Duodenal mucosa (tissue), 2 donors: ENCODE measurements around the gene SMARCAL1.

ENCODE experiments used
- H3K27ac ChIP-seq: one replicate; pipeline ENCODE4 v1.7.0; 2013; ENCODE audit warnings: low read depth, low read length
- H3K27me3 ChIP-seq, 2 donors: one replicate each; pipeline ENCODE4 v1.7.0; 2013; ENCODE audit warnings: low read length in 2 of 2, control low read depth in 1 of 2; ENCODE audit not compliant: insufficient read depth in 2 of 2, control insufficient read depth in 1 of 2
- H3K36me3 ChIP-seq, 2 donors: one replicate each; pipeline ENCODE4 v1.7.0; 2013; ENCODE audit warnings: low read length in 2 of 2, control low read depth in 1 of 2; ENCODE audit not compliant: insufficient read depth in 2 of 2, control insufficient read depth in 1 of 2
- H3K4me1 ChIP-seq, 2 donors: one replicate each; pipeline ENCODE4 v1.7.0; 2013; ENCODE audit warnings: low read length in 2 of 2, control low read depth in 1 of 2; ENCODE audit not compliant: insufficient read depth in 2 of 2, control insufficient read depth in 1 of 2
- H3K4me3 ChIP-seq, 2 donors: one replicate each; pipeline ENCODE4 v1.7.0; 2013; ENCODE audit warnings: low read length in 2 of 2, low read depth in 1 of 2
- H3K9ac ChIP-seq, 2 donors: one replicate each; pipeline ENCODE4 v1.7.0; 2013; ENCODE audit warnings: low read length in 2 of 2, low read depth in 1 of 2
- H3K9me3 ChIP-seq, 2 donors: one replicate each; pipeline ENCODE4 v1.7.0; 2013; ENCODE audit warnings: low read length in 2 of 2, control low read depth in 1 of 2; ENCODE audit not compliant: control insufficient read depth in 1 of 2

The SMARCAL1 gene

GRCh38 chr2:216426938-216427337 is 14.7 kb downstream of the SMARCAL1 start:
- Histone ChIP-seq H3K4me1 (no peaks in the 10 kb centered on the region), H3K9ac (no peak overlapping the region), H3K9me3 (peaks cover 4 to 6% of the 10 kb centered on the region in 2 donors), H3K36me3 (peaks cover 43 to 71% of the 10 kb centered on the region in 2 donors), H3K4me3 (no peak overlapping the region), H3K27me3 (no peaks in the 10 kb centered on the region), H3K27ac (no peak overlapping the region)

GRCh38 chr2:216428618-216429350 is 16.5 kb downstream of the SMARCAL1 start:
- Histone ChIP-seq H3K27ac (no peak overlapping the region), H3K4me1 (no peaks in the 10 kb centered on the region), H3K9ac (no peak overlapping the region), H3K4me3 (no peak overlapping the region), H3K36me3 (peaks cover 34 to 72% of the 10 kb centered on the region in 2 donors), H3K9me3 (peaks cover 4 to 6% of the 10 kb centered on the region in 2 donors), H3K27me3 (no peaks in the 10 kb centered on the region)

- no peaks in the 10 kb centered on the region for H3K4me1 ChIP-seq
- H3K9ac ChIP-seq: no peak overlapping the region
- no peak overlapping the region for H3K27ac ChIP-seq
- peaks cover 28 to 72% of the 10 kb centered on the region in 2 donors for H3K36me3 ChIP-seq
- H3K4me3 ChIP-seq: no peak overlapping the region
- H3K9me3 ChIP-seq: peaks cover 4 to 6% of the 10 kb centered on the region in 2 donors
- no peaks in the 10 kb centered on the region for H3K27me3 ChIP-seq
Observed at GRCh38 chr2:216429428-216429827, 17.1 kb downstream of the SMARCAL1 start.

- no peak overlapping the region for H3K9ac ChIP-seq
- H3K36me3 ChIP-seq: peaks cover 21 to 65% of the 10 kb centered on the region in 2 donors
- no peak overlapping the region for H3K4me3 ChIP-seq
- H3K27ac ChIP-seq: no peak overlapping the region
- no peaks in the 10 kb centered on the region for H3K9me3 ChIP-seq
- H3K4me1 ChIP-seq: no peaks in the 10 kb centered on the region
- no peaks in the 10 kb centered on the region for H3K27me3 ChIP-seq
Observed at GRCh38 chr2:216430811-216431530, 18.7 kb downstream of the SMARCAL1 start.

GRCh38 chr2:216431531-216431856 is 19.2 kb downstream of the SMARCAL1 start:
- Histone ChIP-seq H3K4me1 (no peaks in the 10 kb centered on the region), H3K9me3 (no peaks in the 10 kb centered on the region), H3K27me3 (no peaks in the 10 kb centered on the region), H3K4me3 (no peak overlapping the region), H3K36me3 (peaks cover 21 to 70% of the 10 kb centered on the region in 2 donors), H3K27ac (no peak overlapping the region), H3K9ac (no peak overlapping the region)

- H3K4me3 ChIP-seq: no peak overlapping the region
- H3K36me3 ChIP-seq: peaks cover 23 to 74% of the 10 kb centered on the region in 2 donors
- no peaks in the 10 kb centered on the region for H3K9me3 ChIP-seq
- H3K9ac ChIP-seq: no peak overlapping the region
- H3K27ac ChIP-seq: no peak overlapping the region
- H3K4me1 ChIP-seq: no peaks in the 10 kb centered on the region
- H3K27me3 ChIP-seq: no peaks in the 10 kb centered on the region
Observed at GRCh38 chr2:216436383-216436782, 24.1 kb downstream of the SMARCAL1 start.

- no peaks in the 10 kb centered on the region for H3K4me1 ChIP-seq
- peaks cover 18 to 49% of the 10 kb centered on the region in 2 donors for H3K36me3 ChIP-seq
- no peaks in the 10 kb centered on the region for H3K9me3 ChIP-seq
- no peak overlapping the region for H3K4me3 ChIP-seq
- no peaks in the 10 kb centered on the region for H3K27me3 ChIP-seq
- H3K9ac ChIP-seq: no peak overlapping the region
- no peak overlapping the region for H3K27ac ChIP-seq
Observed at GRCh38 chr2:216441308-216442010, 29.2 kb downstream of the SMARCAL1 start.

- H3K27me3 ChIP-seq: no peaks in the 10 kb centered on the region
- H3K27ac ChIP-seq: no peak overlapping the region
- no peak overlapping the region for H3K4me3 ChIP-seq
- H3K36me3 ChIP-seq: peaks cover 38 to 57% of the 10 kb centered on the region in 2 donors
- H3K9me3 ChIP-seq: peaks cover 0 to 8% of the 10 kb centered on the region in 2 donors
- H3K4me1 ChIP-seq: no peaks in the 10 kb centered on the region
- no peak overlapping the region for H3K9ac ChIP-seq
Observed at GRCh38 chr2:216445501-216445900, 33.2 kb downstream of the SMARCAL1 start.

- Histone ChIP-seq H3K27ac (no peak overlapping the region), H3K4me1 (no peaks in the 10 kb centered on the region), H3K27me3 (no peaks in the 10 kb centered on the region), H3K4me3 (no peak overlapping the region), H3K36me3 (peaks cover 44 to 62% of the 10 kb centered on the region in 2 donors), H3K9me3 (peaks cover 0 to 8% of the 10 kb centered on the region in 2 donors), H3K9ac (no peak overlapping the region)
Observed at GRCh38 chr2:216446343-216446742, 34.1 kb downstream of the SMARCAL1 start.

GRCh38 chr2:216447293-216447692 is 35.0 kb downstream of the SMARCAL1 start:
- no peak overlapping the region for H3K9ac ChIP-seq
- no peaks in the 10 kb centered on the region for H3K4me1 ChIP-seq
- H3K27ac ChIP-seq: no peak overlapping the region
- peaks cover 0 to 8% of the 10 kb centered on the region in 2 donors for H3K9me3 ChIP-seq
- H3K27me3 ChIP-seq: no peaks in the 10 kb centered on the region
- H3K36me3 ChIP-seq: peaks cover 44 to 66% of the 10 kb centered on the region in 2 donors
- no peak overlapping the region for H3K4me3 ChIP-seq
